ENCODE data around the gene GNG7.

- TF ChIP-seq, protein P1, sequence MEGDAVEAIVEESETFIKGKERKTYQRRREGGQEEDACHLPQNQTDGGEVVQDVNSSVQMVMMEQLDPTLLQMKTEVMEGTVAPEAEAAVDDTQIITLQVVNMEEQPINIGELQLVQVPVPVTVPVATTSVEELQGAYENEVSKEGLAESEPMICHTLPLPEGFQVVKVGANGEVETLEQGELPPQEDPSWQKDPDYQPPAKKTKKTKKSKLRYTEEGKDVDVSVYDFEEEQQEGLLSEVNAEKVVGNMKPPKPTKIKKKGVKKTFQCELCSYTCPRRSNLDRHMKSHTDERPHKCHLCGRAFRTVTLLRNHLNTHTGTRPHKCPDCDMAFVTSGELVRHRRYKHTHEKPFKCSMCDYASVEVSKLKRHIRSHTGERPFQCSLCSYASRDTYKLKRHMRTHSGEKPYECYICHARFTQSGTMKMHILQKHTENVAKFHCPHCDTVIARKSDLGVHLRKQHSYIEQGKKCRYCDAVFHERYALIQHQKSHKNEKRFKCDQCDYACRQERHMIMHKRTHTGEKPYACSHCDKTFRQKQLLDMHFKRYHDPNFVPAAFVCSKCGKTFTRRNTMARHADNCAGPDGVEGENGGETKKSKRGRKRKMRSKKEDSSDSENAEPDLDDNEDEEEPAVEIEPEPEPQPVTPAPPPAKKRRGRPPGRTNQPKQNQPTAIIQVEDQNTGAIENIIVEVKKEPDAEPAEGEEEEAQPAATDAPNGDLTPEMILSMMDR (IDR thresholded peaks at IDR 0.05), result no peak
- TF ChIP-seq POLR2A (IDR thresholded peaks at IDR 0.05), result no peak
Measured at GRCh38 chr19:2547033-2547680, 155.3 kb downstream of the GNG7 start.
